Measurements from ENCODE around the gene ZNF138.

Gene ZNF138

DNA sequence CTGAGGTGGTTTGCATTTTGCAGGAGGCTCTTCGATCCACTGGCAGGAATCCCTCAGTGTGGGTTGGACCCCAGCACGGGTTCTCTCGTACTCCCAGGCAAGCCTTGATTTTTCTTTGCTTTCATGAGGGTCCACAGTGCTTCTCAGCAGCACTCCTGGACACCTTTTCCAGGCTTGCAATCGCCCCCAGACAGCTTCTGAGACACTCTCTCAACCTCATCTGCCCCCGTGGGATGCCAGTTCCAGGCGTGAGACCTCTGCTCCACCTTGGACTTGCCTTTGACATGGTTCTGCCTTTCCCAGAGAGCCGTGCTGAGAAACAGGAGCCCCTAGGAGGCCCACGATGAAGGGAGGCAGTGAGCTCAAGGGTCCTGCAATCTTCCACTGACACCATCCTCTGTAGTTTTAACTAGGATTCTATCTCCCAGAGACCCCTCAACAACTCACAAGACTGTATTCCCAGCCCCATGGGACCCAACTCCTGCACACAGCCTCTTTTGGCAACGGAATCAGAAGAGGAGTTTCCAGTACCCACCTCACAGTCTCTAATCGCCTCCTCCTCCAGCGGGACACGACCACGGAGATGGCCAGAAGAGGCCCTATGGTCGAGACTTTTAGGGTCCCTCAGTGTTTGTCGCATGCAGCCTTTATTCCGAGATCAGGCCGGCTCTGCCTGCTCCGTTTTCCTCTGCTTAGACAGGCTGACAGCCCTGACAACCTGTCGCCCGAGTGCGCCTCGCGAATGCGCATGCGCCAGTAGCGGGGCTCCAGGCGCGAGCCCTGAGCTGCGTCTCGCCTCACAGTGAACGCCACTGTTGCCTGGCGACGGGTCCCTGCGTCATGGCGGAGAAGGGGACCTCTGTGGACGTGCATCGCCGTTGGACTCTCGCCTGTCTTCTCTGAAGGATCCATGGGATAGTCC is 82.8 kb downstream of the ZNF138 start:
- DNase-seq = peak; percentile 62

DNA sequence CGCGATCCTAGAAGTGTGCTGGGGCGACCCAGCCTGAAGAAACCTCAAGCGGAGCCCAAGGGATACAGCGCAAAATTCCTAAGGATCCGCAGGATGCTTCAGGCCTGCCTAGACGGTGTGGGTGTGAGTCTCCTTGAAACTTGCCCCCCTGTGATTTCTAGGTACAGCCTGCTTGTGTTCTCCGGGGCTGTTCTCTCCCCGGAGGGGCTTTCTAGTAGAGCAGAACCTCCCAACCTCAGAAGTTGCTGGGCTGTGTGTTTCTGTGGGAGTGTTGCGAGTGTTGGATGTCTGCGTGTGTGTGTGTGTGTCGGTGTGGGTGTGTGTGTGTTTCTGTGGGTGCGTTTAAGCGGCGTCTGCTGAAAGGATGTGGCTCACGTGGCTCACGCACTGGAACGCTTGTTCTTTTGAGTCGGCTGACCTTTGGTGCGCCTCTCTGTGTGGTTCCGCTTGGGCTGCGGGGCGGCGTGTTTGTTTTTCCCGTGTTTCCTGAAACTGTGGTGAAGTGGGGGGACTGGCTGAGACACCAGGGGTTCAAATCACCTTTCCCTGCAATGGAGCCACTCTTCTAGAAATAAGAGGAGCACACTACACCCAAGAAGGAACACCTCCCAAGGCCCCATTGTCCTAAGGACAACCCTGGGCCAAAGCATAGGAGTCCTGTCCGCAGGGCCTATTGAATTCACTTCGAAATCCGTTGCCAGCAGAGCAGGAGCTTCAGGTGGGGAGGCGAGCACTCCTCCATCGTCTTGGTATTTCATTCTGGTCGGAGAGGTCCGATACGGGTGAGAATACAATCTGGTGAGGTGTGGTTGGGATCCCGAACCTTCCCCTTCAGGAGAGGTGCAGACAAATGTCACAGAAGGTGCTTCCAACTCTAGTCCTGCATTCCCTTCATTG is 83.7 kb downstream of the ZNF138 start:
- DNase-seq = no peak

DNA sequence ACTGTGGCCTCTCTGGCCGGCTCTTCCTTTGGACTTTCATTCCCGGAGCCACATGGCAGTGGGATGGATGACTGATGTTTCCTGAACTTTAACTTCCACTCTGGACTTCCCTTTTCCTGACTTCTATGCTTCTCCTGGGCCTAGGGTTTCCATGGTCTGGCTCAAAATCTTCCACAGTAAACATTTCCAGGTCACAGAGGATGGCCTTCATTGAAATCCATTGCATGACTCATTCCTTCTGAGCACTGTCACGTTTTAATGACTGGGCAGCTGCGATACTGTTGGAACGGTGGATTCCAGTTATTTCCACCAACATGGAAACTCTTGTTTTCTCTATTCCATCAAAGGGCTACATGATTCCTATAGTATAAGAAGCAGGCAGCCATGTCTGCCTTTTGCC is 84.5 kb downstream of the ZNF138 start:
- no peak for DNase-seq

DNA sequence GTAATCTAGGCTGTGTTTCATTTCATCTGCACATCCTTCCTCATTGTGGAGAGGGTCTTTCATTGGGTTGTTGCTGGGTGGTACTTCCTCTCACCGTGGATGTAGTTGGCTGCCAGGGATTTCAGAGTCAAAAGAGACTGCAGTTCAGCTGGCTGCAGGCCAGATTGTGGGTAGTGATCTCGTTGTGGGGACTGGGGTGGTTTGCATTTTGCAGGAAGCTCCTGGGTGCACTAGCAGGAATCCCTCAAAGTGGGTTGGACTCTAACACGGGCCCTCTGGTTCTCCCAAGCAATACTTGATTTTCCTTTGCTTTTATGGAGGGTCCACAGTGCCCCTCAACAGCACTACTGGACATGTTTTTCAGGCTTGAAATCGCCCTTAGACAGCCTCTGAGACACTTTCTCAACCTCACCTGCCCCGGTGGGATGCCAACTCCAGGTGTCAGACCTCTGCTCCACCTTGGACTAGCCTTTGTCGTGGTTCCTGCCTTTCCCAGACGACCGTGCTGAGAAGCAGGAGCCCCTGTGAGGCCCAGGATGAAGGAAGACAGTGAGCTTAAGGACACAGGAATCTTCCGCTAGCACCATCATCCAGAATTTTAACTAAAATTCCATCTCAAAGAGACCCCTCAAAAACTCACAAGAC is 85.0 kb downstream of the ZNF138 start:
- no peak for DNase-seq

DNA sequence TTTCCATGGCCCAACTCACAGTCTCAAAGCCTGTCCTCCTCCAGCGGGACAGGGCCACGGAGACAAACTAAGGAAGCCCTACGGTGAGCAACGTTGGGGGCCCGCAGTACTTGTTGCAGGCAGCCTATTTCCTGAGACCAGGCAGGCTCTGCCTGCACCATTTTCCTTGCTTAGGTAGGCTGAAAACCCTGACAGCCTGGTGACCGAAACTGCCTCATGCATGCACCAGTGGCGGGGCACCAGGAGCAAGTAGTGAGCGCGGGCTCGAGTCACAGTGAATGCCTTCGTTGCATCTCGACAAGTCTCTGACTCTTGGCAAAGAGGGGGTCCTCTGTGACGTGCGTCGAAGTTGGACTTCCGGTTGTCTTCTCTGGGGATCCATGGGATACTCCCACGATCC is 85.6 kb downstream of the ZNF138 start:
- no peak for DNase-seq

DNA sequence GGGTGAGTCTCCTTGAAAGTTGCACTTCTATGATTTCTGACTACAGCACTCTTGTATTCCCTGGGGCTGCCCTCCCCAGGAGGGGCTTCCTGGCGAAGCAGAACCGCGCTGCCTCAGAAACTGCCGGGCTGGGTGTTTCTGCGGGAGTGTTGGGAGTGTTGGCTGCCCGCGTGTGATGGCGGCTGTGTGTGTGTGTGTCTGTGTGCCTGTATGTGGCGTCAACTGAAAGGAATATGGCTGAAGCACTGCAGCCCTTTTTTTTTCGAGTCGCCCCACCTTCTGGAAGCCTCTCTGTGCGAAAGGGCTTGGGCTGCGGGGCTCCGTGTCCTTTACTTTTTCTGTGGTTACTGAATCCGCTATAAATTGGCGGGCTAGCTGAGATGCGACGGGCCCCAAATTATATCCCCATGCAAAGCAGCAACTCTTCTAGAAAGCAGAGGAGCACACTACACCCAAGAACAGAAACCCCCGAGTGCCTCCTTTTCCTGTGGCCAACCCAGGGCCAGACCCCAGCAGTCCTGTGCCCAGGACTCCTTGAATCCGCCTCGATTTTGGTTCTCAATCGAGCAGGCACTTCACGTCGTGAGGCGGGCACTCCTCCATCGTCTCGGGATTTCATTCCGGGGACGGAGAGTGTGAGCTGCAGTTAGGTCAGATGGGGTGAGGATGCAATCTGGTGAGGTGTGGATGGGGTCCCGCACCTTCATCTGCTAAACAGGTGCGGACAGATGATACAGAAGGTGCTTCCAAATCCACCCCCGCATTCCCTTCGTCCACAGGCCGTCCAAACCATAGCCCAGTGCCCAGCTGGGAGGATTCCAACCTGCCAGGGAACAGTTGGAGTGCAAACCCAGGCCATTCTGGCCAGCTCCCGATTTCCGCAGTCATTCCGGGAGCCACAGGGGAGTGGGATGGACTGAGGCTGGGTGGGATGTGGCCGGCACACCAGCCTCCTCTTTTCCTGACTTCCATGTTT is 86.4 kb downstream of the ZNF138 start:
- no peak for DNase-seq

DNA sequence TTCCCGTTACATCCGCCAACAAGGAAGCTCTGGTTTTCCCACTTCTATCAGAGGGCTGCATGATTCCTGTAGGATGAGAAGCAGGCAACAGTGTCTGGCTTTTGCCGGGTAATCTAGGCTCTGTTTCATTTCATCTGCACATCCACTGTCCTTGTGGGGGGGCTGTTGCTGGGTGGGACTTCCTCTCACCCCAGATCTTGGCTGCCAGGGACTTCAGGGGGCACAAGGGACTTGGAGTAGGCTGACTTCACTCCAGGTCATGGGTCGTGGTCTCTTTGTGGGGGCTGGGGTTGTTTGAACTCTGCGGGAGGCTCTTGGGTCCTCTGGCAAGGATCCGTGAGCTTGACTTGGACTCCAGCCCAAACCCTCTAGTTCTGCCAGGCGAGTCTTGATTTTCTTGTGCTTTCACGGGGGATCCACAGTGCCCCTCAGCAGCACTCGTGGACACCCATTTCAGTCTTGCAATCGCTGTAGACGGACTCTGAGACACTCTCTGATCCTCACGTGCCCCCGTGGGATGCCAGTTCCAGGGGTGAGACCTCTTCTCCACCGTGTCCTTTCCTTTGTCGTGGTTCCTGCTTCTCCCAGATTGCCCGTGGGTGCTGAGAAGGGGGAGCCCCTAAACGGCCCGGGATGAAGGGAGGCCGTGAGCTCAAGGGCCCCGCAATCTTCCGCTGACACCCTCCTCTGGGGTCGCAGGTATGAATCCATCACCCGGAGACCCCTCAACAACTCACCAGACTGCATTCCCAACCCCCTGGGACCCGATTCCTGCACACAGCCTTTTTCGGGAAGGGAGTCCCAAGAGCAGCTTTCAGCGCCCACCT is 87.4 kb downstream of the ZNF138 start:
- no peak for DNase-seq

DNA sequence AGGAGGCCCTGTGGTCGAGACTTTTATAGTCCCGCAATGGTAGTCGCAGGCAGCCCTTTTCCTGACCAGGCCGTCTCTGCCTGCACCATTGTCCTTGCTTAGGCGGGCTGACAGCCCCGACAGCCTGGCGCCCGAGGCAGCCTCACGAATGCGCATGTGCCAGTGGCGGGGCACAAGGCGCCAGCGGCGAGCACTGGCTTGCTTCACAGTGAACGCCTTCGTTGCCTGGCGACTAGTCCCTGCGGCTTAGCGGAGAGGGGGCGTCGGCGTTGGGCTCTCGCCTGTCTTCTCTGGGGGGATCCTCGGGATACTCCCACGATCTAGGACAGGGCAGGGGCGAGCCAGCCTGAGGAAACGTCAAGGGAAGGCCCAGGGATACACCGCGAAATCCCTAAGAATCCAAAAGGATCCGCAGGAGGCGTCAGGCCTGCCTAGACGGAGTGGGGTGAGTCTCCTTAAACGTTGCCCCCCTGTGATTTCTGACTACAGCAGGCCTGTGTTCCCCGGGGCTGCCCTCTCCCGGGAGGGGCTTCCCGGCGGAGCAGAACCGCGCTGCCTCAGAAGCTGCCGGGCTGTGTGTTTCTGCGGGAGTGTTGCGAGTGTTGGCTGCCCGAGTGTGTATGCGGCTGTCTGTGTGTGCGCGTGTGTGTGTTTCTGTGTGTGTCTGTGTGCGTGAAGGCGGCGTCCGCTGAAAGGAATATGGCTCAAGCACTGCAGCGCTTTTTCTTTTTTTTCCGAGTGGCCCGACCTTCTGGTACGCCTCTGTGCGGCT is 88.3 kb downstream of the ZNF138 start:
- DNase-seq = peak; percentile 63
